HUES48 (cell line): ENCODE results near the gene DRAP1.

Experiments used
- H3K27ac ChIP-seq: one replicate; pipeline ENCODE4 v1.7.0; 2013; ENCODE audit warnings: low read depth, low read length, inconsistent platforms
- H3K27me3 ChIP-seq: 2 replicates; pipeline ENCODE4 v1.6.1; 2013; ENCODE audit warnings: mild to moderate bottlenecking, low read length; ENCODE audit not compliant: control insufficient read depth, insufficient read depth
- H3K36me3 ChIP-seq: 2 replicates; pipeline ENCODE4 v1.6.1; 2013; ENCODE audit warnings: low read length; ENCODE audit not compliant: control insufficient read depth, insufficient read depth
- H3K4me1 ChIP-seq: 2 replicates; pipeline ENCODE4 v1.6.1; 2013; ENCODE audit warnings: mild to moderate bottlenecking, low read length; ENCODE audit not compliant: control insufficient read depth, insufficient read depth
- H3K4me3 ChIP-seq: 2 replicates; pipeline ENCODE4 v1.5.1; 2013; ENCODE audit warnings: mild to moderate bottlenecking, low read depth, low read length
- H3K9ac ChIP-seq: 2 replicates; pipeline ENCODE4 v1.6.1; 2013; ENCODE audit warnings: mild to moderate bottlenecking, low read depth, low read length, moderate library complexity
- H3K9me3 ChIP-seq: 2 replicates; pipeline ENCODE4 v1.6.1; 2013; ENCODE audit warnings: low read length; ENCODE audit not compliant: control insufficient read depth, insufficient read depth

DRAP1 gene

GRCh38 chr11:65898656-65899355 lies 20.4 kb upstream of the DRAP1 start:
- H3K9me3 ChIP-seq = no peaks in the 10 kb centered on the region
- peaks cover 52% of the 10 kb centered on the region for H3K27me3 ChIP-seq
- H3K27ac ChIP-seq = no peak overlapping the region
- H3K9ac ChIP-seq = peak overlapping the region; percentile 69; the same call in 1 of the 2 replicates
- H3K36me3 ChIP-seq = no peaks in the 10 kb centered on the region
- peak overlapping the region; percentile 64 for H3K4me3 ChIP-seq
- H3K4me1 ChIP-seq = peaks cover 9% of the 10 kb centered on the region

GRCh38 chr11:65899356-65900124 lies 19.7 kb upstream of the DRAP1 start:
- peak overlapping the region; percentile 69 for H3K9ac ChIP-seq
- H3K36me3 ChIP-seq = no peaks in the 10 kb centered on the region
- peak overlapping the region; percentile 87 for H3K27ac ChIP-seq
- H3K4me3 ChIP-seq = peak overlapping the region; percentile 64
- H3K9me3 ChIP-seq = no peaks in the 10 kb centered on the region
- peaks cover 55% of the 10 kb centered on the region for H3K27me3 ChIP-seq
- peaks cover 9% of the 10 kb centered on the region for H3K4me1 ChIP-seq

- peaks cover 55% of the 10 kb centered on the region for H3K27me3 ChIP-seq
- peak within 1 kb of the TSS; percentile 64 for H3K4me3 ChIP-seq
- H3K27ac ChIP-seq = peak within 1 kb of the TSS; percentile 87
- no peaks in the 10 kb centered on the region for H3K36me3 ChIP-seq
- no peaks in the 10 kb centered on the region for H3K9me3 ChIP-seq
- H3K4me1 ChIP-seq = peaks cover 9% of the 10 kb centered on the region
- peak within 1 kb of the TSS; percentile 69 for H3K9ac ChIP-seq
Measured at GRCh38 chr11:65900125-65900898, 18.9 kb upstream of the DRAP1 start, which contains the start of gene FOSL1. FOSL1 (minus strand) TSS chr11:65900388; CDS start chr11:65900339, 49 bp downstream.

GRCh38 chr11:65900899-65901180 lies 18.4 kb upstream of the DRAP1 start:
- Histone ChIP-seq H3K9ac (no peak overlapping the region), H3K4me3 (peak overlapping the region; percentile 32; the same call in 1 of the 2 replicates), H3K27ac (peak overlapping the region; percentile 45), H3K9me3 (no peaks in the 10 kb centered on the region), H3K36me3 (no peaks in the 10 kb centered on the region), H3K27me3 (peaks cover 55% of the 10 kb centered on the region), H3K4me1 (peaks cover 9% of the 10 kb centered on the region)

- Histone ChIP-seq H3K36me3 (no peaks in the 10 kb centered on the region), H3K4me3 (no peak overlapping the region), H3K9me3 (no peaks in the 10 kb centered on the region), H3K4me1 (peaks cover 9% of the 10 kb centered on the region), H3K9ac (no peak overlapping the region), H3K27ac (peak overlapping the region; percentile 25), H3K27me3 (peaks cover 64% of the 10 kb centered on the region)
Measured at GRCh38 chr11:65903068-65903481, 16.2 kb upstream of the DRAP1 start.

GRCh38 chr11:65903715-65904114 lies 15.5 kb upstream of the DRAP1 start:
- H3K4me3 ChIP-seq = no peak overlapping the region

GRCh38 chr11:65906602-65907001 lies 12.6 kb upstream of the DRAP1 start:
- H3K4me1 ChIP-seq = peaks cover 9% of the 10 kb centered on the region; the same call in 1 of the 2 replicates
- H3K27ac ChIP-seq = no peak overlapping the region
- H3K9ac ChIP-seq = no peak overlapping the region

More at GRCh38 chr11:65903715-65904114, 15.5 kb upstream of the DRAP1 start:
- Histone ChIP-seq H3K27ac (peak overlapping the region; percentile 25), H3K9ac (no peak overlapping the region), H3K9me3 (no peaks in the 10 kb centered on the region), H3K4me1 (peaks cover 9% of the 10 kb centered on the region), H3K27me3 (peaks cover 59% of the 10 kb centered on the region), H3K36me3 (no peaks in the 10 kb centered on the region)

GRCh38 chr11:65907878-65908277 lies 11.3 kb upstream of the DRAP1 start:
- Histone ChIP-seq H3K4me1 (peaks cover 11% of the 10 kb centered on the region), H3K27me3 (peaks cover 28% of the 10 kb centered on the region), H3K27ac (no peak overlapping the region), H3K9ac (no peak overlapping the region), H3K4me3 (no peak overlapping the region), H3K36me3 (no peaks in the 10 kb centered on the region), H3K9me3 (no peaks in the 10 kb centered on the region)

More at GRCh38 chr11:65906602-65907001, 12.6 kb upstream of the DRAP1 start:
- H3K9me3 ChIP-seq = no peaks in the 10 kb centered on the region
- H3K27me3 ChIP-seq = peaks cover 40% of the 10 kb centered on the region
- H3K36me3 ChIP-seq = no peaks in the 10 kb centered on the region
- H3K4me3 ChIP-seq = no peak overlapping the region

- Histone ChIP-seq H3K9ac (no peak overlapping the region), H3K27me3 (peaks cover 13% of the 10 kb centered on the region), H3K4me3 (no peak overlapping the region), H3K27ac (peak overlapping the region; percentile 9), H3K36me3 (no peaks in the 10 kb centered on the region; the same call in 1 of the 2 replicates), H3K4me1 (peaks cover 11% of the 10 kb centered on the region; the same call in 1 of the 2 replicates), H3K9me3 (no peaks in the 10 kb centered on the region)
Measured at GRCh38 chr11:65911682-65912568, 7.3 kb upstream of the DRAP1 start.

- Histone ChIP-seq H3K9ac (no peak overlapping the region), H3K4me1 (peaks cover 12% of the 10 kb centered on the region; the same call in 1 of the 2 replicates), H3K9me3 (no peaks in the 10 kb centered on the region), H3K27me3 (peaks cover 10% of the 10 kb centered on the region), H3K4me3 (no peak overlapping the region), H3K36me3 (peaks cover 3% of the 10 kb centered on the region; the same call in 1 of the 2 replicates), H3K27ac (no peak overlapping the region)
Measured at GRCh38 chr11:65912845-65913244, 6.4 kb upstream of the DRAP1 start.
